Esophagus mucosa (tissue), 1 donor: ENCODE measurements around the gene GSN. TPM values are rescaled to one million over a fixed set of nuclear protein-coding genes. Genes with fewer than 3 reads are reported as not detected.

Source experiments
- ATAC-seq: fragments of 200-7000 bp; cut with Tn5 transposase; one replicate; pipeline ENCODE4 v1.9.1; 2020
- total RNA-seq: library from RNA; stranded (reverse); gene quantifications from one replicate; pipeline ENCODE4 v1.2.4, GENCODE V29; 2023
- donor health status: DM: yes; HTN: yes; CAD: no.

GSN gene
- total RNA-seq, 1 donor from 2014 or later, result 270 TPM

- ATAC-seq, result no peak
These were observed 21.0 kb upstream of the GSN start for GRCh38 chr9:121246821-121247561.

- no peak for ATAC-seq
These were observed 18.4 kb upstream of the GSN start for GRCh38 chr9:121249563-121249962.

GRCh38 chr9:121252104-121252851 lies 15.7 kb upstream of the GSN start:
- ATAC-seq, result no peak

GRCh38 chr9:121253162-121253561 lies 14.8 kb upstream of the GSN start:
- ATAC-seq, result no peak

- no peak for ATAC-seq
These were observed 14.0 kb upstream of the GSN start for GRCh38 chr9:121253821-121254501.

GRCh38 chr9:121259498-121259897 lies 8.5 kb upstream of the GSN start:
- no peak for ATAC-seq

- no peak for ATAC-seq
These were observed 8.0 kb upstream of the GSN start for GRCh38 chr9:121259935-121260334.

- ATAC-seq, result peak; percentile 56
These were observed 7.4 kb upstream of the GSN start for GRCh38 chr9:121260457-121261106.

GRCh38 chr9:121261107-121261460 lies 6.9 kb upstream of the GSN start:
- ATAC-seq, result peak; percentile 26

GRCh38 chr9:121261755-121262154 lies 6.2 kb upstream of the GSN start:
- ATAC-seq, result no peak

- no peak for ATAC-seq
These were observed 5.5 kb upstream of the GSN start for GRCh38 chr9:121262423-121262822.

- no peak for ATAC-seq
These were observed 5.0 kb upstream of the GSN start for GRCh38 chr9:121262953-121263352.

- ATAC-seq, result no peak
These were observed 1.6 kb upstream of the GSN start for GRCh38 chr9:121266356-121266755.

GRCh38 chr9:121266906-121267650 lies 884 bp upstream of the GSN start:
- no peak for ATAC-seq

GRCh38 chr9:121268598-121268850 lies 562 bp downstream of the GSN start:
- ATAC-seq, result peak; percentile 50

- ATAC-seq, result peak; percentile 11
These were observed 1.1 kb downstream of the GSN start for GRCh38 chr9:121268851-121269641.

- no peak for ATAC-seq
These were observed 1.8 kb downstream of the GSN start for GRCh38 chr9:121269642-121270254.

- ATAC-seq, result no peak
These were observed 3.7 kb downstream of the GSN start for GRCh38 chr9:121271368-121272341.

GRCh38 chr9:121272401-121272948 lies 4.5 kb downstream of the GSN start:
- no peak for ATAC-seq
